Peyer's patch (tissue), 4 donors: ENCODE data around the gene NRL. TPM values are rescaled to one million over a fixed set of nuclear protein-coding genes. Genes with fewer than 3 reads are reported as not detected.

Experiments used
- DNase-seq, 3 donors: peaks; one replicate each; pipeline ENCODE4 v3.0.0-alpha.2; 2017 to 2019
- H3K27ac ChIP-seq, 4 donors: fragments of 200-600 bp; sonication (generic); one replicate each; pipeline ENCODE4 v1.5.1; 2016 to 2019
- H3K27me3 ChIP-seq, 2 donors: fragments of 200-600 bp; sonication (generic); one replicate each; pipeline ENCODE4 v1.5.1; 2019
- H3K36me3 ChIP-seq, 3 donors: fragments of 200-600 bp; sonication (generic); one replicate each; pipeline ENCODE4 v1.5.1; 2016 to 2019
- H3K4me1 ChIP-seq, 4 donors: fragments of 200-600 bp; sonication (generic); one replicate each; pipeline ENCODE4 v1.5.1; 2016 to 2019
- H3K4me3 ChIP-seq, 4 donors: fragments of 200-600 bp; sonication (generic); 1 replicate in 3 of 4; 2 replicates in 1 of 4; pipeline ENCODE4 v1.5.1; 2016 to 2019; ENCODE audit warnings: mild to moderate bottlenecking in 1 of 4
- H3K9me3 ChIP-seq, 4 donors: fragments of 200-600 bp; sonication (generic); one replicate each; pipeline ENCODE4 v1.5.1; 2016 to 2019; ENCODE audit warnings: mild to moderate bottlenecking in 1 of 4
- CTCF ChIP-seq, 6 experiments: fragments of 450-650 bp in 4 of 6; fragments of 200-600 bp in 2 of 6; sonication (generic) in 1 of 6; IDR thresholded peaks; one replicate each; pipeline ENCODE4 v1.5.1; 2017 to 2019; ENCODE audit warnings: antibody characterized with exemption in 6 of 6, mild to moderate bottlenecking in 3 of 6, moderate library complexity in 1 of 6
- POLR2A ChIP-seq, 2 donors: fragments of 450-650 bp; IDR thresholded peaks; one replicate each; pipeline ENCODE4 v1.5.1; 2017; ENCODE audit warnings: antibody characterized with exemption in 2 of 2, mild to moderate bottlenecking in 2 of 2, moderate library complexity in 2 of 2
- total RNA-seq, 4 donors: library from RNA; depleted of rRNA; stranded (reverse); fragments of >200 nt; gene quantifications; one replicate each; pipeline ENCODE4 v1.1.0, GENCODE V29; 2016

The NRL gene
- total RNA-seq, 4 donors from 2014 or later = 4.6 to 14.2 (median 13.5) TPM; not detected in 1

GRCh38 chr14:24103451-24103850 is 11.3 kb downstream of the NRL start:
- Histone ChIP-seq H3K9me3 (no peaks in the 10 kb centered on the region), H3K36me3 (peaks cover 0 to 54% (median 0%) of the 10 kb centered on the region in 3 donors), H3K27me3 (no peaks in the 10 kb centered on the region), H3K4me3 (no peak overlapping the region), H3K27ac (no peak overlapping the region), H3K4me1 (no peaks in the 10 kb centered on the region)
- DNase-seq = peak in 1 of 3 donors; percentile 34
- TF ChIP-seq POLR2A (IDR thresholded peaks at IDR 0.05) (no peak), CTCF (IDR thresholded peaks at IDR 0.05) (no peak)

DNA sequence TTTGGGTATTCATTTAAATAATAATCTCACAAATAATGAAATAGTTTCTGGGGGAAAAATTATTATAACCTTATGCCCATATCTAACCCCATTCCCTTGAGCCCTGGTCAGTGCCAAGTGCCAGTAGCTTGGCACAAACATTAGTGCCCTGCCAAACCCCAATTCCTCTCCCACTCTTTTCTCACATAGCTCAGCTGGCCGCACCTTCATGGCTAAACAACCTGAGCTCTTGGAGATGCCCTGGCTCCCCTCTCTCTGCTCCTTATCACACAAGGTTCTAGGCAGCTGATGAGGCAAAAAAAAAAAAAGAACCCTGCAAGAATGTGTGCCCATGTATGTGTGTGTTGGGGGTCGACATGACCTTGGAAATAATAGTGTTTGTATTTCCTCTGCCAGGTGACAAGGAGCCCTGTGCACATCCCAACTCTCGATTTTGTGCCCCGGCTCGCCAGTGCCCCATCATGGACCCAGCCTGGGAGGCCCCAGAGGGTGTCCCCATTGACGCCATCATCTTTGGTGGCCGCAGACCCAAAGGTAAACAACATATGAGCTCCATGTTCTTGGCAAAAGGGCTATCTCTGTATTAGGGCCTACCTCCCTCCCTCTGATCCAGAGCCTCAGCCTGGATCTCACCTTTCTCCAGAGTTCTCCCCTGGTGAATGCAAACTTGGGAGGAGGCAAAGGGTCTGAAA is 12.2 kb downstream of the NRL start:
- no peaks in the 10 kb centered on the region for H3K9me3 ChIP-seq
- DNase-seq = peak in 1 of 3 donors; percentile 22
- H3K36me3 ChIP-seq = peaks cover 0 to 61% (median 0%) of the 10 kb centered on the region in 3 donors
- H3K27ac ChIP-seq = no peak overlapping the region
- TF ChIP-seq POLR2A (IDR thresholded peaks at IDR 0.05) = no peak
- no peak for TF ChIP-seq CTCF (IDR thresholded peaks at IDR 0.05)
- no peaks in the 10 kb centered on the region for H3K4me1 ChIP-seq
- H3K4me3 ChIP-seq = no peak overlapping the region
- H3K27me3 ChIP-seq = no peaks in the 10 kb centered on the region

DNA sequence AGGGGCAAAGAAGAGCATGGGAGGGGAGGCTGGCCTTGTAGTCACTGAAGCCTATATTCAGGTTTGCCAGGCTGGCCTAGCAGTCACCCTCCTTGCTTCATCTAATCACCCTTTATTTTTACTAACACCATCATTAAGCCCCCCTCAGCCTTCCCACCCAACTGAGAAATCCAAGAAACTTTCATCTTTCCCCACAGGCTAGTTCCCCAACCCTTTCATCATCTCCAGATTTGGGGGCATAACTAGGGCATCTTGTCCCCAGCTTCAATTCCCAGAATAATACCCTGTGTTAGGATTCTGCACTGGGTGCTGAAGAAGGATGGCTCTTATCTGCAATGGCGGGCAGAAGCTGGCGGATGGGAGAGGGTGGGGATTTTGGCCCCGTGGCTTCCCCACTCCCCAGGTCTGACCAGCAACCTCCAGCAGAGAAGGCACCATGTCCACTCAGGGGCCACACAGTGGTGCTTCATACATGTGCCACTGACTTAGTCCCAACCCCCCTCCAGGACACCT is 13.7 kb downstream of the NRL start:
- peak in 1 of 3 donors; percentile 25 for DNase-seq
- H3K4me3 ChIP-seq = no peak overlapping the region
- H3K4me1 ChIP-seq = peaks cover 0 to 9% (median 0%) of the 10 kb centered on the region in 4 donors
- peaks cover 0 to 68% (median 0%) of the 10 kb centered on the region in 3 donors for H3K36me3 ChIP-seq
- H3K9me3 ChIP-seq = no peaks in the 10 kb centered on the region
- no peak overlapping the region for H3K27ac ChIP-seq
- TF ChIP-seq POLR2A (IDR thresholded peaks at IDR 0.05) (no peak), CTCF (IDR thresholded peaks at IDR 0.05) (no peak)
- H3K27me3 ChIP-seq = no peaks in the 10 kb centered on the region

GRCh38 chr14:24100197-24100981 is 14.4 kb downstream of the NRL start:
- peak in 1 of 3 donors; percentile 30 for DNase-seq
- no peak overlapping the region for H3K4me3 ChIP-seq
- no peaks in the 10 kb centered on the region for H3K27me3 ChIP-seq
- peaks cover 0 to 13% (median 4%) of the 10 kb centered on the region in 4 donors for H3K4me1 ChIP-seq
- peaks cover 0 to 68% (median 0%) of the 10 kb centered on the region in 3 donors for H3K36me3 ChIP-seq
- H3K27ac ChIP-seq = no peak overlapping the region
- no peaks in the 10 kb centered on the region for H3K9me3 ChIP-seq
- TF ChIP-seq POLR2A (IDR thresholded peaks at IDR 0.05) (no peak), CTCF (IDR thresholded peaks at IDR 0.05) (no peak)

GRCh38 chr14:24098927-24099813 is 15.6 kb downstream of the NRL start:
- TF ChIP-seq CTCF (IDR thresholded peaks at IDR 0.05) (no peak), POLR2A (IDR thresholded peaks at IDR 0.05) (no peak)
- Histone ChIP-seq H3K27ac (no peak overlapping the region), H3K4me1 (peaks cover 0 to 13% (median 5%) of the 10 kb centered on the region in 4 donors), H3K4me3 (no peak overlapping the region), H3K27me3 (no peaks in the 10 kb centered on the region), H3K9me3 (no peaks in the 10 kb centered on the region), H3K36me3 (peaks cover 0 to 68% (median 0%) of the 10 kb centered on the region in 3 donors)
- DNase-seq = peak in 1 of 3 donors; percentile 59
